SK-N-DZ (cell line): ENCODE results near the gene CLIP4.
A peak's percentile ranks its signal among the peaks of the same experiment; 100 is the strongest.

ENCODE experiments used
- DNase-seq: peaks from one replicate; pipeline ENCODE4 v3.0.0-alpha.2; 2015; ENCODE audit warnings: low spot score

CLIP4 gene

DNA sequence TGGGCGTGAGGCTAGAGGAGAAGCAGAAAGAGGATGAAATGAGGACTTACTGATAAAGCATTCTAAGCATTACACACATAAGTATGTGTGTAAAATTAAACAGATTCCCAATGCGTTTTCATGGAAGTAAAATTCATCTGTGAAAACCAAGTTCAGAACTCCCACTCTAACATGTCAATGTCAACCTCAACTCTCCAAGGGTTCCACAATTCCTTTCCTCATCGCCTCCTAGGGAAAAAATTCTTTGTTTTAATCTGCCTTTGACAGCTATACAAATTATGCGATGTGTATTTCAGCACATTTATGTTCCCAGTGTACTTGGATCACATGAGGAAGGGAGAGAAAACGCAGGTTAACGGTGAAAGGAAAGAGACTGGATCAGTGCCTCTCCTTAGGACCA, 76.6 kb downstream of the CLIP4 start:
- no peak for DNase-seq

DNA sequence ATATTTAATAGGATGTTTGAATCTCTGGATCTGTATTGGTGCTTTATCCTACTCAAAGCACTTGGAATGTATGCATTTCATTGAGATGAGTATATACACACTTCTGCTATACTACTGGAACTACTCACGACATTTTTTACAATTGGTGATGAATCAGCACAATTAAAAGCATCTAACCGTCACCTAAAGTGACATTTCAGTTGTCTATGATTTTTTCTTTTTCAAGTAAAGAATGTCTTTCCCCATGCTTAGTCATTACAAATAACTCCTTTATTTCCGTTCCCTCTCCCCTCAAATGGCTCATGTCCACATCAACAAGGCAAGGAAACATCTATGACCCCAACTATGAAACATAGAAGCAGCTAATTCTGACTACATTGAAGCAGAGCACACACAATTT, 77.3 kb downstream of the CLIP4 start:
- DNase-seq: no peak

DNA sequence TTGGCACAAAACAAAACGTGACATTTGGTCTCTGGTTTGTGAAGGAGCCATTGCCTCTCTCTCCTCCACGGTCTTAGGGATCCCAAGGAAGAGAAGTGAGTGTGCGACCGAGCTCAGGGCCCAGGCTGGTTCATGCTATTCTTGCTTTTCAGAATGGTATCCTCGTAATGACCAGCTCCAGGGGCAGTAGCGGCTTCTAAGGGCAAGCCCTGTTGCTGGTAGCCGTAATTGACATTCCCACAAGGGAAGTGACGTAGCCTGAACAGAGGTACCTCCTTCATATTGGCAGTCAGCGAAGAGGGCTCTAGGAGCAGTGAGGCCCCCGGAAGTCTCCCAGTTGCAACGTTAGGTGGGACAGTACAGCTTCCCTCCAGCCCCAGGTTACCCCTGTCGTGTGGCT, 77.9 kb downstream of the CLIP4 start:
- no peak for DNase-seq

DNA sequence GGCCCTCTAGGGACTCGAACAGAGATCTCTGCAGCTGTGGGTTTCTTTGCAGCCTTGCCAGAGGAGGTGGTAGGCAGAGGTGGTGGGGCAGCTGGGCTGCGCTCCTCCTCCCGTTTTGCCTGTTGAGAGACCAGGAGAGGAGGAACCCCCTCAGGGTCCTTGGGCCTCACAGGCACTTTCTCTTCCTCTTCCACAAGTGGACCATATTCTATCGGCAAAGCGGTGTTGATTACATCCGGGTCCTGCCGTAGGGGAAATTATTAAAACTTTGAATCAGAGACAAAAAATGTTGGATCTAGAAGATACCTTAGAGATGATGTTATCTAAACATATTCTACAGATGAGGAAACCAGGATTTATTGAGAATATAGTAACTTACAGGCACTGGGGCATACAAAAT, 78.5 kb downstream of the CLIP4 start:
- no peak for DNase-seq

DNA sequence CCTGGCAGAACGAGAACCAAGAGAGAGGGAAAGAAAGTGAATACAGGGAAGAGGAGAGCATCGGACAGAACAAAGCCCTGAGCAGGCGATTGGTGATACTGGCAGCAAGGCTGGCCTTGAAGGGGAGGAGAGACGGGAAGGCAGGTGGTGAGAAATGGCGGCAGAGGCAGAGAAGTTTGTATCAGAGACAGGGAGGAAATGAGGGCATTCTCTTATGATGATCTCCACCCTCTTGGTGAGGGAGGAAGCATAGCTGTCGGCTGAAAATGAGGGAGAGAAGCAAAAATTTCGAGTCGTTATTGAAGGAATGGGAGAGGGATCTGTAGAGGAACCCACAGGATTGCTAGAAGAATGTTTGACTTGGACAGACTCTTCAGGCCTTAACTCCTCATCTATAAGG, 80.6 kb downstream of the CLIP4 start:
- DNase-seq: no peak

DNA sequence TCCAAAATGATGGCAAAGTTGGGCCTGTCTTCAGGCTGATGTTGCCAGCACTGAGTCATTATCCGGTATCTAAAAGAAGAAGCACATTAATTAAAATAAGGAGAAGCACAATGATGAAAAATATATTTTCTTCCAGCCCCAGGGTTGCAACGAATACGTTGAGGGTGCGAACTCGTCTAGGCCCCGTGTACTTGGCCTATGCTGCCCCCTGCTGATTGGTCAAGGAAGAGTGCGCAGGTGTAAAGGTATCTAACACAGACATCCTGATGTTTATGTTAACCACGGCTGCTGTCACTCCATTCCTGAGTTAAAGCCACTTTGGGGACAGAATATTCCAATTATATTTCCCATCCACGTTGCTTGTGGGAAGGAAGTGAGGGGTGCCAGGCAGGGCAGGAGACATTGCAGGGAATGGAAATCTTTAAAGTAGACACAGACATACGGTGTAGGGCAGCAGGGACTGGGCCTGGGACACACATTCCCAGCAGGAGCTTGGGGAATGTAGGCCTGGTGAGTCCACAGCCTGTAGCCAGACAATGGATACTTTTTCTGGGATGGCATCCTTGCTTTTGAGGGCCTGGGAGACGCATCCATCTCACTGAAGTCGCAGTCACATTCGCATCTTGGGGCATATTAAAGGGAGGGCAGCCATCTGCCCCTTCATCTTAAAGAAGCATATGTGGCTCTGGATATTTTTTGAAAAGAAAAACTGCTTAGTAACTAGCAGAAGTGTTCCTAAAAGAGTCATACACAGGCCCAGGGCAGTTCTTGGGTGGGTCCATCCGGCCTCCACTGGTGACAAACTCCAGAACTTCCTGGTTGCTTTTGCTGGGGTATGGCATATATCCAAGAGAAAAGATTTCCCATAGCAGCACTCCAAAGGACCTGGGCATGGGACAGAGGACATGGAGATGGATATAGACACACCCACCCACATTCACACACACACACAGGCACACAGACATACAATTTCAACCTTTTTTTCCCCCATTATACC, 81.9 kb downstream of the CLIP4 start:
- DNase-seq: peak; percentile 69

DNA sequence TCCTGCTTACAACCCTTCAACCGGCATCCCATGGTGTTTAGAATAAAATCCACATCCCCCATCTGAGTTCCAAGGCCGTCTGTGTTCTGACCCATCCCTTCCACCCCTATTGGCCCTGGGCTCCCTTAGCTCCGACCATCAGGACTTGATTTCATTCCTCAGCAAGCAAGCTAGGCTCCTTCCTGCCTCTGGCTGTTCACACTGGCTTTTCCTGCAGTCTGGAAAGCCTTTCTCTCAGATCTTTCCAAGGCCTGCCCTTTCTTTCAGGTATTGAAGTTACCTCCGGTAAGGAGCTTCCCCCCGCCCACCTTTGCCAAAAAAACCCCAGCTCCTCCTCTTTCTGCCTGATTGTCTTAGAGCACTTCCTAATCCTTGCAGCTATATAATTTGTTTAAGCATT, 86.8 kb downstream of the CLIP4 start:
- DNase-seq: no peak

DNA sequence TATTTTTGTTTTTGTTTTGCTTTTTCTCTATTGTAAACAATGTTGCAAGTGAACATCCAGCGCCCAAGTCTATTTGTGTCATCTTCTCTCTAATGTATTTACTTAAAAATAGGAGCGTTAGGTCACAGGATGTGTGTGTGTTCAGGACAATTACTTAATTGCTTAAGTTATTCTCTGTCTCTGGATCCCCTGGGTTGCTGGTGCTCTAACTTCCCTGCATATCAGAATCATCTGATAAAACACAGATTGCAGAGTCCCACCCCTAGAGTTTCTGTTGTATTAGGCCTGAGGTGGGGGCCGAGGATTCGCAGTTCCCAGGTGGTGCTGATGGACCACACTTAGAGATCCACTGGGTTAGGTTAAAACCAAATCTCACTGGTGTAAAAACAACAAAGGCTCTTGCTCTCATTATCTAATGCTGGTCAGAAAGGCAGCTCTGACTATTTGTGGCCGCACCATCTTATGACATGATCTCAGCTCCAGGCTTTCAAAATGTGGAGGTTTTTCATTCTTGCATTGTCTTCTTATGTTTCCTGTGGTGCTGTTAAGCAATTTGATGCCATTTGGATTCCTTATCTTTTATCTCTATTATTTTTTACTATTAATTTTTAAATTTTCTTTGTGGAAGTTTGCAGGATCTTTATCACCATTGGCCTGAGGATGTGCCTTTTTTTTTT, 87.7 kb downstream of the CLIP4 start:
- peak; percentile 26 for DNase-seq

DNA sequence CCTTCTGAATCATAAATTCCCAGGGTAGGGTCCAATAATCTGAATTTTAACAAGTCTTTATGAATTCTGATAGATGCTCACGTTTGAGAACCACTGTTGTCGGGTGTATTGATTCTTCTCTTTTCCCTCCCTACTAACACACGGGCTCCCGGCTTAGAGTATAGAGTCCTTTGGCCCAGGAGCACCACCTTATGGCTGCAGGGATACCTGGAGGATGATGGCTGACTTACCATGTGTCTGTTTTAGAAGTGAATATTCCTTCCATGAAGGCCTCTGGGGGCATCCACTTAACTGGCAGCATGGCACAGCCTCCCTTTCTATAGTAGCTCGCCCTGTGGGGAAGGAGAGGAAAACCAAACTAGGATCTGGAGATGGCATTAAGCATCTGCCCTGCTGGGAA, 91.7 kb downstream of the CLIP4 start:
- no peak for DNase-seq

DNA sequence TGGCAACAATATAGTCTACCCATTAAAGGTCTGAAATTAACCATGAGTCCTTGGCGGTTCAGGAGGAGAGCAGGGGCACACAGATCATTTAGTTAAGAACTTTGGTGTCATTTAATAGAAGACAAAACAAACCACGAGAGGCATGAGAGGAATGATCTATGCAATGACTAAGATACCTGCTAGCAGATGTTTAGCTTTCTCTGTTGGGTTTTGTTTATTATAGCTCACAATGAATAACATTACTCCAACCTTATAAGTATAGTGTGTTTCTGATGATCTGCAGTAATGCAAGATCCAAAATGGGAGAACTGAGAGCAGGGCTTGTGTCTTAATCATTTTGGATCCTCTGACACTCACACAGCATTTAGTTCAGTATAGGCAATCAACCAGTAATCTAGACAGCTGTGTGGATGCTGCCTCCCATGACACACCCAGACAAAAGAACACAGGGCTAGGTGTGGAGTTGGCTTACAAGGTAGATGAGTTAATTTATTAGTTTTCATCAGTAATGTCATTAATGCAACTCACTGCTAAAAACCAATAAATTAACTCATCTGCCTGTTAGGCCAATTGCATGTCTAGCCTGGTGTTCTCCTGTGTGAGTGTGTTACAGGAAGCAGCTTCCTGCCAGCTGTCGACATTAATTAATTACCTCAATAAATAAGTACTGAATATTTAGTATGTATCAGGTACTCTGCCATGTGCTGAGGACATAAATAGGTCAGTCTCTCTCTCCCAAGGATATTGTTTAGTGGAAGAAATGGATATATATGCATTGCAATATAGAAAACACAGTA, 92.3 kb downstream of the CLIP4 start:
- DNase-seq: no peak

DNA sequence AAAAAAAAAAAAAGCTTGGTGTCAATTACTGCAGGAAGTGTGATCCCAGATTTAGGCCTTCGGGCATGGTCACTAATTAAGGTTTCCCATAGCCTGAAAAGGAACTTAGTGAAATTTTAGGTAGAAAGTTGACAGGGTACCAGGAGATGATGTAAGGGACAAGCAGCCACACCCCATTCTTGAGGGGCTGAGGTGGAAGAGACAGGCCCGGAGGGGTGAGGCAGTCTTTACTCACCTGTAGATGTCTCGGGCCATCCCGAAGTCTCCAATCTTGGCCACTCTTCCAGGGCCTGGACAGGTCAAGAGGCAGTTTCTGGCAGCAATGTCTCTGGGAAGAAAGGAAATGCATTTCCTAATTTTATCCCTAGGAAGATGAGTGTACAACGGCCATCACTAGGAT, 94.3 kb downstream of the CLIP4 start:
- DNase-seq: no peak

DNA sequence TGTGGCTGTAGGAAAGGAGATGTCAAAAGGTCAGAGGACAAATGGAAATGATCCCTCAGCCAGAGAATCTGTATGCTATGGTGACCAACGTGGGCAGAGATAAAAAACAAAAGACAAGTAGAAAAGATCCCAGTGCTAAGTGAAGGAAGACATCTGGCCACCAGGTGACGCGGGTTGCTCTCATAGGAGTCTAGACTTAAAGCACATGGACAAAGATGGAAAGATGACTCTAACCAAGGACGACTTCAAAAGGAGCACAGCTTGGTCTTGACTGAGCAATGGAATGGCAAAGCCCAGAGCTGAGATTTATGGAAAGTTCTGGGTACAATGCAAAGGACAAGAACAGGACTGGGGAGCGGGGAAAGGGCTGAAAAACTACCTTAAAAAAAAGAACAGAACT, 96.8 kb downstream of the CLIP4 start:
- peak; percentile 24 for DNase-seq

DNA sequence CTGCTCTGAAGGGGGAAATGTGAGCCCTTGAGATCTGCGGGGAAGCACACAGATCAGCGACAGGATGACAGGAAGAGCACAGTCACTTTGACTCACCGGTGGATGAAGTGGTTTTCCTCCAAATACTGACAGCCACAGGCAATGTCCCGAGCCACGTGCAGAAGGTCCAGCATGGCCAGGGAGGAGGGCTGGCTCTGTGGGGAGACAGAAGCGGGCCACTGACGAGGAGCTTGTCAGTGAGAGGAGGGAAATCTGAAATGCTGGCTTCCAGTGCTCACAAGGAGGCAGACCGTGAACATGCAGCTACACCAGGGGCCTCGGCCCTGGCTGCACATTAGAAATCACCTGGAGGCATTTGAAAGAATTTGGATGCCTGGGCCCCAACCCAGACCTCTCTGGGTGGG, 98.7 kb downstream of the CLIP4 start:
- no peak for DNase-seq

DNA sequence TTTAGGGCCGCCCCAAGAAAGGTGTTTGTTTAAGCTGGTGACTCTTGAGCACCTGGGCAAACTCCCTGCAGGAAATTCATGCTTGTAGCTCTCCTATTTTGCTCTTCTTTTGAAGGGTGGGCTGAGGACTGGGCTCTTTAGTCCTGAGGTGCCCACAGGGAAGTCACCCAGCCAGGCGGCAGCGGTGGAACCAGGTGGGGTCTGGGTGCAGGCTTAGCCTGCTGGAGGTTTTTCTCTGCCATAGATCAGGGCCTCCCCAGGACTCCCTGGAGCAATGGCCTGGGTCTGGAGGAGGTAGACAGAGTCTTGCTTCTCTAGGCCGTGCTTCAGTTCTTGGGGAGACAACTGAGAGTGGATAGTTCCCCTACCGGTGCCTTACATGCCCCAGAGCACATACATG, 99.9 kb downstream of the CLIP4 start:
- no peak for DNase-seq

DNA sequence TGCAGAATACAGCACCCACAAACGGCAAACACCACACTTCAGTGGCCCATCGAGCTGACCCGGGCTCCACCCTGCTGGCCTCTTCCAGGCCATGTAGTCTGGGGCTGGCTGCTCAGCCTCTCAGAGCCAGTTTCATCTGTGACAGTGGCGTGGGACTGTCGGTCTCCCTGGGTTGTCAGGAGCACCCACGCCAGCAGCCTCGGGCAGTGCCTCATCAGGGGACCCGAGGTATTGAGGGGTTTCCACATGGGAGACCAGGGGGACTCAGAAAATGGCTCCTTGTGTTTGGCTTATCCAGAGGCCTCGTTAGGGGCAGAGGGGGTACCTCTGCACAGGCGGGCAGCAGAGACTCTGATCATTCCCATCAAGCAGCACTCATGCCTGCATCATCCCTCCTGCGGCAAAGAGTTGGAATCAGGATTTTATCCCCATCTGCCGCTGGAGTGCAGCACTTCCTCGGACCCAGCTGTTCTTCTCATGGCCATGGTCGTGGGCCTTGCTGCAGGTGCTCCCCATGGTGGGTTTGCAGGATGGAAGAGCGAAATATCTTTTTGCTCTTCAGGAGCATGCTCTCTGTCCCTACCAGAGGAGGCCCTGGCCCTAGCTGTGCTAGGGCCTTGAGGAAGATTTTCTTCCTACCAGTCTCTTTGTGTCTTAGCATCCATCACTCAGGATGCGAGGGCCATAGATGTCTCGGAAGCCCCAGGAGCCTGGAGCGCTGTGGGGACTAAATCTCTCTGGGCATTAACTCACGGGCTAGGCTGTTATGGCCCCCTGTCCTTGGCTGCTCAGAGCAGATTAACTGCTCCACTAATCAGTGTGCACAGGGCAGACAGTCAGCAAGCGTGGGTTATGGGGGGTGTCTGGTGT, 100.8 kb downstream of the CLIP4 start:
- no peak for DNase-seq

DNA sequence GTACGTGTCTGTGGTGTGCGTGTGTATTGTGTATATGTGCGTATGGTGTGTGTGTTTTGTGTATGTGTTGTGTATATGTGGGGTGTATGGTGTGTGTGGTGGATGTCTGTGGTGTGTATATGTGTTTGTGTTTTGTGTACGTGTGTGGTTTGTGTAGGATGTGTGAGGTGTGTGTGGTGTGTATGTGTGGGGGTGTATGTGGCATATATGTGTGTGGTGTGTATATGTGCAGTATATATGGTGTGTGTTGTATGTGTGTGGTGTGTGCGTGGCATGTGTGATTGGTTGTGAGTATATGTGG, 101.3 kb downstream of the CLIP4 start:
- DNase-seq: no peak

DNA sequence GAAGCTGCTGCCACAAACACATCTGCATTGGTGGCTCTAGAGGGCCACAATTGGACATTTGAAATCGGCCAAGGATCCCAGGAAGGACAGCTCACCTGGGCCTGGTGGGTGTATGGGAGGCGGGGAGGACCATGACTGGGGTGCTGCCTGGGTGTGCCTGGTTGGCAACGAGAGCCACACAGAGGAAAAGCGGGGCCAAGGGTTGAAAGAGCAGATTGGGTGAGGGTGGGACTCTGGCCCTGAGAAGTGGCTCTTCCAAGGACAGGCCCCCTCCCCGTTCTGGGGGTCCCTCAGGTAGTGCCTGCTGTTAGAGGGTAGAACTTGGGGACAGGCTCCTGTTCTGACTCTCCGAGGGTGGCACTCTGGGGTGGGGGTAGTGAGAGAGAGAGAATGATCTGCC, 102.9 kb downstream of the CLIP4 start:
- DNase-seq: no peak

DNA sequence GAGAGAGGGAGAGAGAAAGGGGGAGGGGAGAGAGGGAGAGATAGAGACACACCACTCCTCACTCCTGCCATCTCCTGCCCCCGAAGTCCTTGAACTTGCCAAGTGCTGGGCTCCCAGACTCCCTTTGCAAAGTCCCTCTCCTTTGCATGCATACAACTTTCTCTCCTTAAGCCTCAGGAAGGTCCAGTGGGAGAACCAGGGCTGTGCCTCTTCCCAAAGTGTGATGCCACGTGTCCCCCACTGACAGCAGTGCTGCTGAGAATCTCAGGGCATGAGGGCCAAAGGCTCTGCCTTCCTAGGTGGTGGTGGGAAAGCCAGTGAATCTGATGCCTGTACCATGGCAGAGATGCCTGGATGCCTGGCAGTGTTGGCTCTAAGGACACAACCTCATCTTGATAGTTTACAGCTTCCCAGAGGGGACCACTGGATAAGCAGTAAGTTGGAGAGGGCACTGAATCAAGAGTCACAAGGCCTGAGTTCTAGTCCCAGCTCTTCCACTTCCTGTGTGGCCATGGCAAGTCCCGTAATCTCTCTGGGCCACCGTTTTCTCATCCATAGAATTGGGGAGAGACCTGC, 103.4 kb downstream of the CLIP4 start:
- no peak for DNase-seq

DNA sequence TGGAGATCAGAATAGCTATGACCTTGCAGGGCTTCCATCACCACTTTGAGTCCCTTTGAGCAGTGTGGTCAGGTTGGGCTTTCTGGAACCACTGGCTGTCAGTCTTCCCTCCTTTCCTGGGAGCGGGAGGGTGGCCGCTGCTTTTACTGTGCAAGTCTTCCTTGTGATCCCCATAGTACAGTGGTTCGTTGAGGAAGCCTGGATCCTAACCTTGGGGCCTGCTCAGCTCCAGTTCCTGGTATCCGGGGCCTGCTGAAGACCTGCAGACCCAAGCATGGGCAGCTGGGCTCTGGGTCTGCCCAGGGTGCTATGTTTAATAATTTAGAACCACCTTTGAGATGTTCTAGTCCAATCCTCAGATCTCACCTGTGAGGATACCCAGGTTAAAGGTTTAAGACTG, 104.2 kb downstream of the CLIP4 start:
- DNase-seq: no peak

DNA sequence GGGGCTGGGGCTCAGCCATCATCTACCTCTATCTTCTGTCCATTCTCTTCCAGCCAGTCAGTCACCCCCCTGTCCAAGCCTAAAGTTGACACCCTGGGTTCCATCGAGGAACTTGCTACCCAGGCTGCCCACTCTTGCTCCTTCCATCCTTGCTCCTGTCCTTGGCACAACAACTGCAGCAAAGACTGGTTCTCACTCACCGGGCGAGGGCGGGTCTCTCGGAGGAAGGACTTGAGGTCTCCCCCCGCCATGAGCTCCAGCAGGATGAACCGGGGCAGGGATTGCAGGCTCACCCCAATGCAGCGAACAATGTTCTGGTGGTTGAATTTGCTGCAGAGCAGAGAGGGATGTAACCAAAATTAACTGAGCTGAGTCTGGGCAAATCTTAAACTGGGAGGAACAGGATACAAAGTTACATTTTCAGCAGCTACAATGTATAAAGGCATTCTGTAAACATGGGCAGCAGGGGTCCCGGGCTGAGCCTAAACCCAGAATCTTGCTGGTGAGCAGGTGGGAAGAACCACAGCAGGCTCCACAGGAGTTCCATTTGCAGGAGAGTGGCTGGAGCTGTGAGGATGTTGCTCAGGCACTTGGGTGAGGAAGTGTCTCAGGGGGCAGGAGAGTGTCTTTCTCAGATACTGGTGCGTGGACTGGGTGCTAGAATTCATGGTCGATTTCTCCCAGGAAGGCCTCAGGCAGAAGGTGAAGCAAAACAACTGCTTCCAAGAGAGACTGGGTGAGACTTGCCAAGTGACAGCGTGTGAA, 105.5 kb downstream of the CLIP4 start:
- DNase-seq: no peak
